GDM1 (cell line): ENCODE results near the gene LIMS2.

Source experiments
- DNase-seq: peaks from one replicate; lab custom pipeline; 2025; lab: John Stamatoyannopoulos, UW

Gene LIMS2

GRCh38 chr2:127633556-127634065 is 41.7 kb downstream of the LIMS2 start:
- DNase-seq, result no peak

GRCh38 chr2:127632592-127633489 is 42.5 kb downstream of the LIMS2 start:
- DNase-seq, result no peak

- no peak for DNase-seq
Measured at GRCh38 chr2:127631997-127632581, 43.2 kb downstream of the LIMS2 start.

- DNase-seq, result no peak
Measured at GRCh38 chr2:127631541-127631996, 43.8 kb downstream of the LIMS2 start.

GRCh38 chr2:127630864-127631540 is 44.3 kb downstream of the LIMS2 start:
- DNase-seq, result no peak

GRCh38 chr2:127630096-127630863 is 45.0 kb downstream of the LIMS2 start:
- peak; percentile 10 for DNase-seq

- DNase-seq, result no peak
Measured at GRCh38 chr2:127629637-127630036, 45.7 kb downstream of the LIMS2 start.

- no peak for DNase-seq
Measured at GRCh38 chr2:127628767-127629614, 46.3 kb downstream of the LIMS2 start.

GRCh38 chr2:127627740-127628571 is 47.4 kb downstream of the LIMS2 start:
- no peak for DNase-seq

- no peak for DNase-seq
Measured at GRCh38 chr2:127626917-127627739, 48.2 kb downstream of the LIMS2 start.

- no peak for DNase-seq
Measured at GRCh38 chr2:127626175-127626574, 49.2 kb downstream of the LIMS2 start.

- DNase-seq, result no peak
Measured at GRCh38 chr2:127625572-127625951, 49.8 kb downstream of the LIMS2 start.

- DNase-seq, result no peak
Measured at GRCh38 chr2:127624756-127625571, 50.4 kb downstream of the LIMS2 start.

- DNase-seq, result no peak
Measured at GRCh38 chr2:127624320-127624755, 51.0 kb downstream of the LIMS2 start.

- DNase-seq, result no peak
Measured at GRCh38 chr2:127623388-127624319, 51.7 kb downstream of the LIMS2 start.

- DNase-seq, result no peak
Measured at GRCh38 chr2:127622561-127623387, 52.6 kb downstream of the LIMS2 start.
